GM19468 (cell line): ENCODE measurements around the gene LAMA3.

Experiments
- ATAC-seq: cut with Tn5 transposase; IDR thresholded peaks from one replicate; pipeline ENCODE4 v1.9.1; 2021; ENCODE audit warnings: mild to moderate bottlenecking, moderate library complexity, moderate number of reproducible peaks; ENCODE audit not compliant: unreplicated experiment; ENCODE audit errors: extremely low read depth

The LAMA3 gene

DNA sequence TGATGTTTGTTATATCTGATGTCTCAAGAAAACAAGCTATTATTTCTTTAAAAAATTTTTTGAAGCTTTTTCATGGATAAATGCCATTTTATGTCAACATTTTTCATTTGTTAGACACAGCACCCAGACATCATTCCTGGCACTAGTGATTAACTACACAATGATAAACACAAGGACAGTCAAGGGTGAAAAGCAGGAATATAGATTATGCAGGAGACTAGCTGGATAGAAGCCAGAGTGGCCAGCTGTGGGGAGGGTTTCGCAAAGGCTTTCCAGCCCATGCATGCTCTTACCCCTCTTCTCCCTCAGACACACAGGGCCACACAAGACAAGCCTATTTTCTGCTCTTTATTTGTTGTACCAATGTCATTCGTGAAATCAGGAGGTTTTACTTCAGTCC lies 198.2 kb downstream of the LAMA3 start:
- ATAC-seq, result no peak

GRCh38 chr18:23888881-23889280 lies 199.6 kb downstream of the LAMA3 start:
- ATAC-seq, result no peak

DNA sequence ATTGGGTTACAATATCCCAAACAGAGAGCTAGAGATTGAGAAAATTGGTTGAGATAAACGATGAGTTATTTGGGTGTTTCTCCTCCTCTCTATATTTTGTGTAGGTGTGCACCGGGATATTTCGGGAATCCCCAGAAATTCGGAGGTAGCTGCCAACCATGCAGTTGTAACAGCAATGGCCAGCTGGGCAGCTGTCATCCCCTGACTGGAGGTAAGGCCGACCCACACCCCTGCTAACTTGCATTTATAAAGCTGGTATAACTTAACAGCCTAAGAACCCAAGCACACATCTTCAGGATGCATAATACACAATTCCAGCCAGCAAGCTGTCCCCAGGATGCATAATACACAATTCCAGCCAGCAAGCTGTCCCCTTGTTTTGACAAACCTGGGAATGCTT lies 200.7 kb downstream of the LAMA3 start:
- no peak for ATAC-seq

- no peak for ATAC-seq
Measured at GRCh38 chr18:23890589-23890988, 201.3 kb downstream of the LAMA3 start.

DNA sequence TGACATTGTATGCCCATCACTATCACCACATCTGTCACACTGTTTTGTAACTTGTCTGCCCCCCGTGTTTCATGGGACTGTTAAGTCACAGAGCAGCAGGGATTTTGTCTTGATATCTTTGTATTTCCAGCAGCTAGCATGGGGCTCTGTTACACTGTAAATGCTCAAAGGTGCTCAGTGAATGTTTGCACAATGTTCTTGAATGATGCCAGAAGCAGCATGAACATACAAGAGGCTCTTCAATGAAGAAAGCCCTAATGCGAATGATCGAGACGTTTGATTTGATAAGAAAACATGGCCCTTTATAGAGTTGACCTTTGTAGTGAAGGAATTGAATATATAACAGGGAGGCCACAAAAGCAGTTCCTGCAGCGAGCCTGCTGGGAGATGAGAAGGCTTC lies 204.4 kb downstream of the LAMA3 start:
- ATAC-seq, result no peak

- ATAC-seq, result no peak
Measured at GRCh38 chr18:23894661-23895175, 205.5 kb downstream of the LAMA3 start.

DNA sequence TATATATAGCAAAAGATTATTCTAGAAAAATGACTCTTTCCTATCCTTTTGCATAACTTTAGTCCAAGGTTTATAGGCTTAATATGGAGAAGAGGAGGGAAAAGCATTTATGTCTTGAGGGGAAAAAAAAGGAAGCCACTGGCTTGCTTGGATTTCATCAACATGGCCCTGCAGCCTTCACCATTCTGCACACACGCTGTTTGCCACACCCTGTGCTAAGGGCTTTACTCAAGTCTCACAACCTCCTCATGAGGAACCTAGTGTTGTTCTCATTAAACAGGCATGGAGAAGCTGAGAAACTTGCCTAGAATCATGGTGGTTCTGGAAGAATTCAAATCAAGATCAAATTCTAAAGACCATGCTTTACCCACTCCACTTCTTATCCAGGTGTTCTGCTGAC lies 208.0 kb downstream of the LAMA3 start:
- ATAC-seq, result no peak

GRCh38 chr18:23897733-23898132 lies 208.5 kb downstream of the LAMA3 start:
- no peak for ATAC-seq

- ATAC-seq, result no peak
Measured at GRCh38 chr18:23900994-23901393, 211.7 kb downstream of the LAMA3 start.

DNA sequence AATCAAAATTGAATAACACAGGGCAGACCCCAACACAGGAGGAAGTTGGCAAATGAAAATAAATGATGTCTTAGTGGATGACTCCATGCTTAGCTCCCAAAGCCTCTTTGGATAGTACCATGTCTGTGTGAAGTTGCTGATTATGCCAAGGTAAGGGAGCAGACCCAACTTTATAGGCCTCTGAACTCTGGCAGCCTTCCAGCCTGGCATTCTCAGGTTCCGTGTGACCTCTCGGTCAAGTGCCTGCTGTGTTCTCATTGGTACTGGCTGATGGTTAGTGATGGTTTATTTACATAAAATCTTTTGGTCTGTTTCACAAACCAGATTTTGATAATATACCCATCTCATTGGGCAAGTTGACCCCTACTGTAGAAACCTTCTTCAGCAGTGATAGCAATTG lies 213.1 kb downstream of the LAMA3 start:
- ATAC-seq, result no peak

DNA sequence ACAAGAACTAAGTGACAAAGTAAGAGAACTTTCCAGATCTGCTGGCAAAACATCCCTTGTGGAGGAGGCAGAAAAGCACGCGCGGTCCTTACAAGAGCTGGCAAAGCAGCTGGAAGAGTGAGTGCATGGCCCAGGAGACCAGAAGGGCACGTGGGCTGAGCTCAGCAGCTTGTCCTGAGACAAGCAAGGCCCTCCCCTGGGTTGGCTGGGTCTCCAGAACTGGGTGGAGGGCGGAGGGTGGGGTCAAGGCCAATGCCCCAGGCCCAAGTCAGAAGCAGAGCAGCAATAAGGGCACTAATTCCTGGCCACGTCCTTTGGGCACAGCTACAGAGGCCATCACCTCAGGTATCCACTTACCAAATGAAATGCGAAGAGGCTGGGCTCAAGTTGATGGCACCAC lies 214.7 kb downstream of the LAMA3 start:
- no peak for ATAC-seq

DNA sequence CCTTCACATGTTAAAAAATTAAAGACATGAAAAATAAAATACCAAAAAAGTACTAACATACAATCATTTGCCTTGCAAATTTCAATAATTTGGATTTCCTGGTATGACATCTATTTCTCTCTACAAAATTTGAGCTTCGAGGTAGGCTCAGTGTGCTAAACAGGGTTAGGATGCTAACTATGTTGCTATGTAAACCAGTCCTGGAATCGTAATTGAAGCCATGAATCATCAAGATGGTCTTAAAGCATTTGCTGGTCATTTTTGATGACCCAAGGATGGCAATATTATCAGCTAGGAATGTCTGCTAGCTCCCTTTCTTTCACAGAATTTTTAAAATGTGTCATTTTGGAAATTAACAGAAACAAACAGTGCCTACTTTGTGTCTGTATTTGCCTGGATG lies 217.4 kb downstream of the LAMA3 start:
- ATAC-seq, result no peak

DNA sequence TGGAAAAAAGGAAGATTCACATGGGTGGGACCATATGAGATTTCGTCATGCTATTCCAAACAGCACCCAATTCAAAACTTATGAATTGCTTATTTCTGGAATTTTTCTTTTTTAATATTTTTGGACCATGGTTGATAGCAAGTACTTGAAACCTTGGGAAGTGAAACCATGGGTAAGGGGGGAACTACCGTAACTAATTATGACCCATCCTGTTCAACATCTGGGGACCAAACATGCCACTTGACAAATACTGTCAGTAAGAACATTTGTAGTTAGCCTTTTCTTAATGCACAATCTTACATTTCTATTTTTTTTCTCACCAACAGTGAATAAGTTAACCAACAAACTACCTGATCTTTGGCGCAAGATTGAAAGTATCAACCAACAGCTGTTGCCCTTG lies 219.6 kb downstream of the LAMA3 start:
- no peak for ATAC-seq

DNA sequence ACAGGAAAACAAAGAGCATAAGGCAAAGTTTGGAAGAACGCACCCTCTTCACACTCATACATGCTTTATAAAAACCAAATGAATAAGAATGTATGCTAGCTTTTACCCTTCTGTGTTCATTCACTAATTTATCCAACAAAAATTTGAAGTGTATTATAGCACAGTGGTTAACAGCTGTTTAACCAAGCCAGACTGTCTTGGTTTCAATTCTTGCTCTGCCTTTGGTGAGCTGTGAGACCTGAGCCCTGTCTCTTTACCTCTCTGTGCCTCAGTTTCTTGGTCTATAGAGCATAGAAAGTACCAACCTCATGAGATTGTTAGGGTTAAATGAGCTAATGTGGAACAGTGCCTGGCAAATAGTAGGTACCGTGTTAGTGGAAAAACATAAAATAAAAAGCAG lies 220.8 kb downstream of the LAMA3 start:
- ATAC-seq, result no peak

DNA sequence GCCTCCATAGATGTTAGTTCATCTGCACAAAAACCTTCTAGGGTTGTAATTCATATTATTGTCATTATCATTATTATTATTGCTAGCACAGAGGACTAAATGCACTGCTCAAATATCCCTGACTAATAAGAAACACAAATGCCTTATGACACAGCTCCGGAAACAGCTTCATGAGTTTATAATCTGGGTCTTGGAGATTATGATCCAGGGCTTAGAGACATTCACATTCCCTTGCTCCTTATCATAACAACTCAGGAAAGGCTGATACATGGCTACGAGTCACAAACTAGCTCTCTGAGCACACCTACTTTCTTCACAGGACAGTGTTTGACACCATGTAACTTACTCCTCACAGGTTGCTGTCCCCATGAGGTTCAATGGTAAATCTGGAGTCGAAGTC lies 223.1 kb downstream of the LAMA3 start:
- no peak for ATAC-seq

DNA sequence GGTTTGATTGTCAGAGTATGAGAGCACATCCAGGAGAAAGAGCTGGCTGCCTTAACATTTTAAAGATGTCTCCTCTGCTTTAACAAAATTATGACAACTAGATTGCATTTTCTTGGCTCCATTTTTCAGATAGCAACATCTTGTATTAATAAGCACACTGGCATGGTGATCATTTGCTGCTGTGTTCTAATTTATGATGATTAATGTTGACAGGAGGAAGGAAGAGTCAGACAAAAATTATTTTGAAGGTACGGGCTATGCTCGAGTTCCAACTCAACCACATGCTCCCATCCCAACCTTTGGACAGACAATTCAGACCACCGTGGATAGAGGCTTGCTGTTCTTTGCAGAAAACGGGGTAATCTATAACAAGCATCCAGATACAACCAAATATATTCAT lies 227.1 kb downstream of the LAMA3 start:
- ATAC-seq, result no peak

- ATAC-seq, result no peak
Measured at GRCh38 chr18:23918395-23919032, 229.3 kb downstream of the LAMA3 start.

- no peak for ATAC-seq
Measured at GRCh38 chr18:23920054-23920453, 230.8 kb downstream of the LAMA3 start.

GRCh38 chr18:23921716-23922285 lies 232.5 kb downstream of the LAMA3 start:
- no peak for ATAC-seq

DNA sequence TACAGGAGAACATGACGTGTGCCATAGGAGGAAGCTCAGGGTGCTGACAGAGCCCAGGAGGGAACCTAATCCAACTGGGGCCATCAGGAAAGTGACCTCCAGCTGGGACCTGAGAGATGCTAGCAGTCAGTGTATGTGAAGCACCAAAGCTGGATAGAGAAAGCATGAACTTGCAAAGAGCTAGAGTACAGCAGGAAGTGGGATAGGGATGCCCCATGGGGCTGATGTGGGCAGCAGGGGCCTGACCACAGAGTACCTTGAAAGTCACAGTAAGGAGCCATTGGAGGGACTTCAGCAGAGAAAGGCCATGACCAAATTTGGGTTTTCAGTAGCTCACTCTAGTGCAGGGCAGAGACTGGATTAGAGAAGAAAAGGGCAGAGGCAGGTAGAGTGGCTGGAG lies 233.7 kb downstream of the LAMA3 start:
- ATAC-seq, result no peak

- no peak for ATAC-seq
Measured at GRCh38 chr18:23924813-23925212, 235.6 kb downstream of the LAMA3 start.

- ATAC-seq, result no peak
Measured at GRCh38 chr18:23926571-23926970, 237.3 kb downstream of the LAMA3 start.
